ENCODE data around the gene HMBS.
"Not testable (repeated sequence)": the region's sequence is repeated elsewhere in the genome, so short reads cannot be mapped to it uniquely, and the experiment has no call there.

Gene HMBS

DNA sequence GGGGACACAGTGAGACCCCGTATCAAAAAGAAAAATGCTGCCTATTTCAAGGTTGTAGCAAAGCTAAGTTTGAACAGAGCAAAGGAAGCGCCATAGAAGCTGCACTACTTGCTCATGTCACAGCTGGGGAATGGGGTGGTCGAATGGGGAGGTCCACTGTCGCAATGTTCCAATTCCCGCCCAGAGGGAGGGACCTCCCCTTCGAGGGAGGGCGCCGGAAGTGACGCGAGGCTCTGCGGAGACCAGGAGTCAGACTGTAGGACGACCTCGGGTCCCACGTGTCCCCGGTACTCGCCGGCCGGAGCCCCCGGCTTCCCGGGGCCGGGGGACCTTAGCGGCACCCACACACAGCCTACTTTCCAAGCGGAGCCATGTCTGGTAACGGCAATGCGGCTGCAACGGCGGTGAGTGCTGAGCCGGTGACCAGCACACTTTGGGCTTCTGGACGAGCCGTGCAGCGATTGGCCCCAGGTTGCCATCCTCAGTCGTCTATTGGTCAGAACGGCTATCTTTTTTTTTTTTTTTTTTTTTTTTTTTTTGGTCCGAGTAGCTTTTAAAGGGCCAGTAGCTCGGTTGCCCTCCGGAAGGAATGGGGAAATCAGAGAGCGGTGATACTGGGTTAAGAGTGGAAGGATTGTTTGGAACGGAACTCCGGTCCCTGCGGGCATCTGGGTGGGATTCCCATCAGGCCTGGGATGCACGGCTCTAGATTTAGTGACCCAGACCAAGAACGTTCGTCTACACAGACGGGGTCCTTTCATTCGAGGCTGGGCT, at the start of gene HMBS:
TSS of gene HMBS (plus strand) at position 219 of the 774 bp plus-strand sequence. CDS start at position 372, 153 bp downstream.
- TF ChIP-seq, protein P1, sequence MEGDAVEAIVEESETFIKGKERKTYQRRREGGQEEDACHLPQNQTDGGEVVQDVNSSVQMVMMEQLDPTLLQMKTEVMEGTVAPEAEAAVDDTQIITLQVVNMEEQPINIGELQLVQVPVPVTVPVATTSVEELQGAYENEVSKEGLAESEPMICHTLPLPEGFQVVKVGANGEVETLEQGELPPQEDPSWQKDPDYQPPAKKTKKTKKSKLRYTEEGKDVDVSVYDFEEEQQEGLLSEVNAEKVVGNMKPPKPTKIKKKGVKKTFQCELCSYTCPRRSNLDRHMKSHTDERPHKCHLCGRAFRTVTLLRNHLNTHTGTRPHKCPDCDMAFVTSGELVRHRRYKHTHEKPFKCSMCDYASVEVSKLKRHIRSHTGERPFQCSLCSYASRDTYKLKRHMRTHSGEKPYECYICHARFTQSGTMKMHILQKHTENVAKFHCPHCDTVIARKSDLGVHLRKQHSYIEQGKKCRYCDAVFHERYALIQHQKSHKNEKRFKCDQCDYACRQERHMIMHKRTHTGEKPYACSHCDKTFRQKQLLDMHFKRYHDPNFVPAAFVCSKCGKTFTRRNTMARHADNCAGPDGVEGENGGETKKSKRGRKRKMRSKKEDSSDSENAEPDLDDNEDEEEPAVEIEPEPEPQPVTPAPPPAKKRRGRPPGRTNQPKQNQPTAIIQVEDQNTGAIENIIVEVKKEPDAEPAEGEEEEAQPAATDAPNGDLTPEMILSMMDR (IDR thresholded peaks at IDR 0.05; ENCODE audit: insufficient read depth, low read length, missing control alignments) = no peak
- H3K4me3 ChIP-seq (ENCODE audit: low read depth, low read length) = peak within 1 kb of the TSS; percentile 94
- ChIA-PET CTCF (interaction anchor here (1.1 to 3.5 kb wide), 8 partner anchors 10 to 291 kb away, joined by 3 to 24 read pairs (median 6); partner anchors contain the start of gene VPS11), POLR2A (interaction anchor here (0.5 to 3.1 kb wide), 9 partner anchors 10 to 64 kb away, joined by 3 to 50 read pairs (median 4); partner anchors contain the start of genes ABCG4, C2CD2L, DPAGT1 and VPS11)
- DNase-seq (ENCODE audit: low read depth, low spot score) = no peak

DNA sequence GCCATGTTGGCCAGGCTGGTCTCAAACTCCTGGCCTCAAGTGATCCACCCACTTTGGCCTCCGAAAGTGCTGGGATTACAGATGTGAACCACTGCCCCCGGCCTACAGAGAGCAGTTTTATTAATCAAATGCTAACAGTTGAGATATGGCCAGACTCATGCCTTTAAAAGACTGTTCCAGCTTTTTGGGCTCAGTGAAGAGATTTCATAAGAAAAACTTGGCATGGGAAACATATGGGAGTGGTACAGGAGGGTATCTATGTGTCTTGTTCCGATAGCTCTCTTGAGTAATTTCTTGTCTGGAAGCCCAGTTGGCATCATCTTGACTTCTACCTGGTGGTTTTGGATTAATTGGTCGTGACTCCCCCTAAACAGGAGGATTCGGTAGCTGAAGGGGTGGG, 45.8 kb upstream of the HMBS start:
- ChIA-PET CTCF (interaction anchor here (0.7 to 1.0 kb wide), 2 partner anchors 8 to 20 kb away, joined by 3 read pairs; partner anchors contain the start of gene TRAPPC4), POLR2A (interaction anchor here (0.7 kb wide), 1 partner anchor 87 kb away, joined by 3 read pairs; no protein-coding TSS in a partner anchor)
- DNase-seq (ENCODE audit: low read depth, low spot score) = no peak
- no peak overlapping the region for H3K4me3 ChIP-seq (ENCODE audit: low read depth, low read length)
- TF ChIP-seq, protein P1 (IDR thresholded peaks at IDR 0.05; ENCODE audit: insufficient read depth, low read length, missing control alignments) = no peak

DNA sequence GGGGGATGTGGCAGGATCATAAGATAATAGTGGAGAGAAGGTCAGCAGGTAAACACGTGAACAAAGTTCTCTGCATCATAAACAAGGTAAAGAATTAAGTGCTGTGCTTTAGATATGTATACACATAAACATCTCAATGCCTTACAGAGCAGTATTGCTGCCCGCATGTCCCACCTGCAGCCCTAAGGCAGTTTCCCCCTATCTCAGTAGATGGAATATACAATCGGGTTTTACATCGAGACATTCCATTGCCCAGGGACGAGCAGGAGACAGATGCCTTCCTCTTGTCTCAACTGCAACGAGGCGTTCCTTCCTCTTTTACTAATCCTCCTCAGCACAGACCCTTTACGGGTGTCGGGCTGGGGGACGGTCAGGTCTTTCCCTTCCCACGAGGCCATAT, 45.2 kb upstream of the HMBS start:
- H3K4me3 ChIP-seq (ENCODE audit: low read depth, low read length); POLR2A ChIA-PET; DNase-seq (ENCODE audit: low read depth, low spot score): not testable (repeated sequence)
- CTCF ChIA-PET = interaction anchor here (1.0 to 6.5 kb wide), 2 partner anchors 9 to 350 kb away, joined by 3 to 38 read pairs; partner anchors contain the start of gene SLC37A4

DNA sequence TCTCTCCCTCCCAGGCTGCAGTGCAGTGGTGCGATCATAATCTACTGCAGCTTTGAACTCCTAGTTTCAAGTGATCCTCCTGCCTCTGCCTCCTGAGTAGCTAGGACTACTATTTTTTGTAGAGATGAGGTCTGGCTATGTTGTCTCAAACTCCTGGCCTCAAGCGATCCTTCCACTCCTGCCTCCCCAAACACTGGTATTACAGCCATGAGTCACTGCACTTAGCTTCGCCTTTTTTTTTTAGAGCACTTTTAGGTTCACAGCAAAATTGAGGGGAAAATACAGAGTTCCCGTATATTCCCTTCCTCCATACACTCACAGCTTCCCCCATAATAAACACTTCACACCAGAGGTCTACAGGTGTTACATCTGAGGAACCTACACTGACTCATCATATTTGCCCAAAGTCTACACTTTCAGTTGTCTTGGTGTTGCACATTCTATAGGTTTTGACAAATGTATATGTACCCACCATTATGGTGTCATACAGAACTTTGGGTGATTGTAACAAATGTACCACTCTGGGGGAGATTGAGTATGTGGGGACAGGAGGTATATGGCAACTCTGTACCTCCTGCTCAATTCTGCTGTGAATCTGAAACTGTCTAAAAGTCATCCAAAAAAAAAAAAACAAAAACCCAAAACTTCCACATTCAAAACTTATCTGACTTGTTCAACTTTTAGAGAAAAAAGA, 42.7 kb upstream of the HMBS start:
- TF ChIP-seq, protein P1 (IDR thresholded peaks at IDR 0.05; ENCODE audit: insufficient read depth, low read length, missing control alignments) = no peak
- ChIA-PET CTCF (interaction anchor here (2.6 to 6.5 kb wide), 2 partner anchors 12 to 14 kb away, joined by 10 to 38 read pairs; partner anchors contain the start of genes HYOU1 and SLC37A4), POLR2A (interaction anchor here (0.7 kb wide), 1 partner anchor 17 kb away, joined by 3 read pairs; no protein-coding TSS in a partner anchor)
- no peak for DNase-seq (ENCODE audit: low read depth, low spot score)
- H3K4me3 ChIP-seq (ENCODE audit: low read depth, low read length) = no peak overlapping the region

DNA sequence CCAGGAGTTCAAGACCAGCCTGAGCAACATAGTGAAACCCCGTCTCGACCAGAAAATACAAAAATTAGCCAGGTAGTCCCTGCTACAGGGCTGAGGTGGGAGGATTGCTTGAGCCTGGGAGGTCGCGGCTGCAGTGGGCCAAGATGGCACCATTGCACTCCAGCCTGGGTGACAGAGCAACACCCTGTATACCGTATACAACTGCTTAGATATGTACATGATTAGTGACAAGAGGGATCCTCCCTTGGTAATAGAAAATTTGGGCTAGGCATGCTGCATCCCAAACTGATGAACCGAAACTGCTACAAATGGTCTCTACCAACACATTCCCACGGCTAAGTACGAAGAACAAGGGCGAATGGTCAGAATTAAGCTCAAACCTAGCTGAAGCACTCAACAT, 41.8 kb upstream of the HMBS start:
- ChIA-PET POLR2A (no interaction called here), CTCF (interaction anchor here (0.8 to 6.5 kb wide), 4 partner anchors 8 to 13 kb away, joined by 3 to 38 read pairs (median 10); partner anchors contain the start of genes HYOU1 and SLC37A4)
- TF ChIP-seq, protein P1 (IDR thresholded peaks at IDR 0.05; ENCODE audit: insufficient read depth, low read length, missing control alignments) = no peak
- no peak for DNase-seq (ENCODE audit: low read depth, low spot score)
- H3K4me3 ChIP-seq (ENCODE audit: low read depth, low read length) = no peak overlapping the region

DNA sequence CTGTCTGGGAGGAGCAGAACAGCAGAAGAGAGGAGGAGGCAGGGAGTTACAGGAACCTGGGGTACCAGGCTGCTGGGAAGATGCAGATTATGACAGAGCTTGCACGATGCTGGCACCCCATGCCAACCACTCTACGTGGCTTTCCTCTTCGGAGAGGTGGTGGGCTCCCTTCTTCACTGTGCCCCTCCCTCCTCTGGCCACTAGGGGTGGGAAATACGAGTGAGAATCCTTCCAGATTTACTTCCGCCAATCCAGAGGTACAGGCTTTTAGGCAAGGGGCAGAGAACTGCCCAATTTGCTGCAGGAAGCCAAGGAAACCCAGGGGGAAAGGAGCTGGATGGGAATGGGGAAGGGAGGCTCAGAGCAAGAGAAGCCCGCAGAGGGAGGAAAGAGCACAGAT, 40.0 kb upstream of the HMBS start:
- CTCF ChIA-PET = interaction anchor here (1.0 to 6.5 kb wide), 4 partner anchors 11 to 14 kb away, joined by 4 to 38 read pairs (median 8); partner anchors contain the start of genes HYOU1 and SLC37A4

More for the DNA sequence above, 40.0 kb upstream of the HMBS start:
- POLR2A ChIA-PET = interaction anchor here (0.6 kb wide), 1 partner anchor 23 kb away, joined by 4 read pairs; the partner anchor contains the start of gene VPS11
- TF ChIP-seq, protein P1 (IDR thresholded peaks at IDR 0.05; ENCODE audit: insufficient read depth, low read length, missing control alignments) = no peak
- no peak for DNase-seq (ENCODE audit: low read depth, low spot score)
- no peak overlapping the region for H3K4me3 ChIP-seq (ENCODE audit: low read depth, low read length)
